ENCODE results near the gene SUCLG2.

SUCLG2 gene

GRCh38 chr3:67654099-67654843 lies at the start of gene SUCLG2:
Gene SUCLG2 (minus strand): TSS chr3:67654612. CDS start chr3:67654586, 26 bp downstream.
- peak; percentile 73 for DNase-seq

- no peak for DNase-seq
These were observed 46.2 kb upstream of the SUCLG2 start for GRCh38 chr3:67700596-67700995.

GRCh38 chr3:67699882-67700281 lies 45.5 kb upstream of the SUCLG2 start:
- no peak for DNase-seq

GRCh38 chr3:67692621-67693020 lies 38.2 kb upstream of the SUCLG2 start:
- no peak for DNase-seq

- DNase-seq: no peak
These were observed 37.5 kb upstream of the SUCLG2 start for GRCh38 chr3:67691926-67692325.

- no peak for DNase-seq
These were observed 36.8 kb upstream of the SUCLG2 start for GRCh38 chr3:67691207-67691606.

GRCh38 chr3:67689806-67690205 lies 35.4 kb upstream of the SUCLG2 start:
- no peak for DNase-seq

GRCh38 chr3:67688231-67688630 lies 33.8 kb upstream of the SUCLG2 start:
- no peak for DNase-seq

- no peak for DNase-seq
These were observed 31.7 kb upstream of the SUCLG2 start for GRCh38 chr3:67686069-67686468.

- DNase-seq: no peak
These were observed 31.1 kb upstream of the SUCLG2 start for GRCh38 chr3:67685499-67685898.

GRCh38 chr3:67684211-67684610 lies 29.8 kb upstream of the SUCLG2 start:
- no peak for DNase-seq

GRCh38 chr3:67683522-67683921 lies 29.1 kb upstream of the SUCLG2 start:
- no peak for DNase-seq

GRCh38 chr3:67678665-67679064 lies 24.3 kb upstream of the SUCLG2 start:
- DNase-seq: no peak

- DNase-seq: no peak
These were observed 19.6 kb upstream of the SUCLG2 start for GRCh38 chr3:67674055-67674454.

- DNase-seq: no peak
These were observed 8.3 kb upstream of the SUCLG2 start for GRCh38 chr3:67662733-67663132.

GRCh38 chr3:67661089-67661488 lies 6.7 kb upstream of the SUCLG2 start:
- DNase-seq: no peak

- no peak for DNase-seq
These were observed 2.8 kb upstream of the SUCLG2 start for GRCh38 chr3:67657192-67657591.

- DNase-seq: no peak
These were observed 2.2 kb upstream of the SUCLG2 start for GRCh38 chr3:67656614-67657013.

- DNase-seq: peak; percentile 45
These were observed 1.1 kb upstream of the SUCLG2 start for GRCh38 chr3:67655364-67656121.

GRCh38 chr3:67654844-67655177 lies 399 bp upstream of the SUCLG2 start:
- DNase-seq: no peak

GRCh38 chr3:67653425-67654098 lies 850 bp downstream of the SUCLG2 start:
- DNase-seq: no peak

- DNase-seq: no peak
These were observed 4.3 kb downstream of the SUCLG2 start for GRCh38 chr3:67650084-67650483.

- DNase-seq: no peak
These were observed 4.7 kb downstream of the SUCLG2 start for GRCh38 chr3:67649681-67650080.

- DNase-seq: no peak
These were observed 5.7 kb downstream of the SUCLG2 start for GRCh38 chr3:67648701-67649100.

All from activated T-cell treated with anti-CD3 and anti-CD28 coated beads for 4 hours (primary cell).